DND-41 (cell line): ENCODE data around the gene NUP133.
A peak's percentile ranks its signal among the peaks of the same experiment; 100 is the strongest.

Source experiments
- EZH2 ChIP-seq: IDR thresholded peaks from 3 replicates; pipeline ENCODE4 v1.6.1; 2012; ENCODE audit warnings: borderline replicate concordance, low read depth, mild to moderate bottlenecking, moderate library complexity, low read length, inconsistent platforms; ENCODE audit not compliant: severe bottlenecking
- TF ChIP-seq, protein P1 (sequence below): IDR thresholded peaks from 2 replicates; pipeline ENCODE4 v1.5.1; 2012; ENCODE audit warnings: borderline replicate concordance, low read length, moderate library complexity, mild to moderate bottlenecking; ENCODE audit not compliant: poor library complexity, severe bottlenecking; ENCODE audit errors: extremely low read depth

DNA sequence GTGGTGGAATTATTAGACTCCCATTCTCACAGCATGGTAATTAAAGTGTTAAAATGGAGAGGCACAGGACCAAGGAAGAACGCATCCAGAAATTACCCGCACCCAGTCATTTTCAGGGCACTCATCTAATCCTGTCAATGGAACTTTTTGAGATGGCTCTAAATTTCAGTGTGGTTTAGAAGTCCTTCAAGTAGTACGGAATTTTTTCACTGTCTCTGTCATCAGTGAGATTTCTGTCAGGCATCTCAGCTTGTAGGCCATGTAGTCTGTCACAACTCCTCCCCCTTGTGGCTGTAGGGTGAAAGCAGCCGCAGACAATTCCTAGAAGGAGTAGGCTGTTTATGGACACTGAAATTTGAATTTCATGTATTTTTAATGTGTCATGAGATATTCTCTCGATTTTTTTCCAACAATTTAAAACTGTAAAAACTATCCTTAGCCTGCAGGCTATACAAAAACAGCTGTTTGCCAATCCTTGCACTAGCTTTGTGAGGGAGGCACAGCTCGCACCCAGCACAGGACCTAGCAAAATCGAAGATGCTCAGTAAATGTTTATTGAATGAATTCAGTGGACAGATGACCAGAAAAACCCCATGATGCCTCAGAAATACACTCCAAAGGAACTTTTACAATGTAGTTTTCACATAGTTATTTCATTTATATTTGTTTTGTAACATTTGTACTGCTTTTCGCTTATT is 6.6 kb upstream of the NUP133 start:
- TF ChIP-seq, protein P1, sequence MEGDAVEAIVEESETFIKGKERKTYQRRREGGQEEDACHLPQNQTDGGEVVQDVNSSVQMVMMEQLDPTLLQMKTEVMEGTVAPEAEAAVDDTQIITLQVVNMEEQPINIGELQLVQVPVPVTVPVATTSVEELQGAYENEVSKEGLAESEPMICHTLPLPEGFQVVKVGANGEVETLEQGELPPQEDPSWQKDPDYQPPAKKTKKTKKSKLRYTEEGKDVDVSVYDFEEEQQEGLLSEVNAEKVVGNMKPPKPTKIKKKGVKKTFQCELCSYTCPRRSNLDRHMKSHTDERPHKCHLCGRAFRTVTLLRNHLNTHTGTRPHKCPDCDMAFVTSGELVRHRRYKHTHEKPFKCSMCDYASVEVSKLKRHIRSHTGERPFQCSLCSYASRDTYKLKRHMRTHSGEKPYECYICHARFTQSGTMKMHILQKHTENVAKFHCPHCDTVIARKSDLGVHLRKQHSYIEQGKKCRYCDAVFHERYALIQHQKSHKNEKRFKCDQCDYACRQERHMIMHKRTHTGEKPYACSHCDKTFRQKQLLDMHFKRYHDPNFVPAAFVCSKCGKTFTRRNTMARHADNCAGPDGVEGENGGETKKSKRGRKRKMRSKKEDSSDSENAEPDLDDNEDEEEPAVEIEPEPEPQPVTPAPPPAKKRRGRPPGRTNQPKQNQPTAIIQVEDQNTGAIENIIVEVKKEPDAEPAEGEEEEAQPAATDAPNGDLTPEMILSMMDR, result peak; percentile 93
- TF ChIP-seq EZH2, result no peak
